H9 (cell line): ENCODE results near the gene TMCC2. TPM values are rescaled to one million over a fixed set of nuclear protein-coding genes. Genes with fewer than 3 reads are reported as not detected.

Source experiments
- DNase-seq: peaks from one replicate; pipeline ENCODE4 v3.0.0-alpha.2; 2017
- H2AFZ ChIP-seq: one replicate; pipeline ENCODE4 v1.6.1; 2013; ENCODE audit warnings: mild to moderate bottlenecking, low read length, control low read depth, moderate library complexity
- H2AK5ac ChIP-seq: 2 replicates; pipeline ENCODE4 v1.6.1; 2013; ENCODE audit warnings: low read length, control low read depth, mixed read lengths; ENCODE audit not compliant: insufficient read length
- H2BK120ac ChIP-seq: one replicate; pipeline ENCODE4 v1.6.1; 2013; ENCODE audit warnings: low read depth, mild to moderate bottlenecking, low read length, control low read depth, inconsistent platforms; ENCODE audit not compliant: poor library complexity, severe bottlenecking
- H2BK12ac ChIP-seq: 2 replicates; pipeline ENCODE4 v1.6.1; 2013; ENCODE audit warnings: low read length, control low read depth, mixed read lengths, low read depth; ENCODE audit not compliant: insufficient read length
- H2BK15ac ChIP-seq: 2 replicates; pipeline ENCODE4 v1.6.1; 2013; ENCODE audit warnings: low read depth, low read length, control low read depth
- H2BK20ac ChIP-seq: one replicate; pipeline ENCODE4 v1.6.1; 2013; ENCODE audit warnings: low read depth, mild to moderate bottlenecking, low read length, control low read depth, inconsistent platforms; ENCODE audit not compliant: poor library complexity, severe bottlenecking
- H2BK5ac ChIP-seq: 2 replicates; pipeline ENCODE4 v1.6.1; 2013; ENCODE audit warnings: low read length, control low read depth, mixed read lengths; ENCODE audit not compliant: insufficient read length
- H3K14ac ChIP-seq: 2 replicates; pipeline ENCODE4 v1.6.1; 2013; ENCODE audit warnings: low read length, control low read depth; ENCODE audit not compliant: insufficient read depth
- H3K18ac ChIP-seq: 2 replicates; pipeline ENCODE4 v1.6.1; 2013; ENCODE audit warnings: low read depth, mild to moderate bottlenecking, mixed read lengths, low read length, control low read depth; ENCODE audit not compliant: insufficient read length
- H3K23ac ChIP-seq: 2 replicates; pipeline ENCODE4 v1.6.1; 2013; ENCODE audit warnings: low read length, control low read depth, mixed read lengths, low read depth; ENCODE audit not compliant: insufficient read length
- H3K23me2 ChIP-seq: 2 replicates; pipeline ENCODE4 v1.6.1; 2013; ENCODE audit warnings: low read depth, mild to moderate bottlenecking, mixed read lengths, low read length, control low read depth; ENCODE audit not compliant: insufficient read length, poor library complexity, severe bottlenecking
- H3K27ac ChIP-seq: 2 replicates; pipeline ENCODE4 v1.5.1; 2013; ENCODE audit warnings: low read length, control low read depth, mixed read lengths, low read depth; ENCODE audit not compliant: insufficient read length
- H3K27me3 ChIP-seq: 2 replicates; pipeline ENCODE4 v1.6.1; 2013; ENCODE audit warnings: low read length, control low read depth, inconsistent platforms; ENCODE audit not compliant: insufficient read depth
- H3K4ac ChIP-seq: 2 replicates; pipeline ENCODE4 v1.6.1; 2013; ENCODE audit warnings: low read depth, mild to moderate bottlenecking, control low read depth, inconsistent platforms, low read length, moderate library complexity
- H3K4me1 ChIP-seq: 2 replicates; pipeline ENCODE4 v1.6.1; 2013; ENCODE audit warnings: low read length, control low read depth, inconsistent platforms; ENCODE audit not compliant: insufficient read depth
- H3K4me2 ChIP-seq: 2 replicates; pipeline ENCODE4 v1.6.1; 2013; ENCODE audit warnings: low read length, control low read depth, mixed read lengths; ENCODE audit not compliant: insufficient read length, insufficient read depth
- H3K56ac ChIP-seq: 2 replicates; pipeline ENCODE4 v1.6.1; 2013; ENCODE audit warnings: low read depth, mild to moderate bottlenecking, mixed read lengths, low read length, control low read depth; ENCODE audit not compliant: insufficient read length
- H3K79me1 ChIP-seq: 2 replicates; pipeline ENCODE4 v1.6.1; 2013; ENCODE audit warnings: low read depth, mild to moderate bottlenecking, moderate library complexity, low read length, control low read depth, inconsistent platforms; ENCODE audit not compliant: insufficient read depth, poor library complexity, severe bottlenecking
- H3K79me2 ChIP-seq: 2 replicates; pipeline ENCODE4 v1.6.1; 2013; ENCODE audit warnings: low read length, control low read depth, inconsistent platforms; ENCODE audit not compliant: insufficient read depth
- H3K9ac ChIP-seq: 2 replicates; pipeline ENCODE4 v1.6.1; 2013; ENCODE audit warnings: low read length, control low read depth, mixed read lengths; ENCODE audit not compliant: insufficient read length; ENCODE audit errors: extremely low read depth
- H3K9me3 ChIP-seq: one replicate; pipeline ENCODE4 v1.6.1; 2013; ENCODE audit warnings: low read depth, low read length, inconsistent platforms; ENCODE audit not compliant: control insufficient read depth
- H3T11ph ChIP-seq: one replicate; pipeline ENCODE4 v1.6.1; 2013; ENCODE audit warnings: mild to moderate bottlenecking, low read length, control low read depth, inconsistent platforms
- H4K20me1 ChIP-seq: one replicate; pipeline ENCODE4 v1.6.1; 2013; ENCODE audit not compliant: control insufficient read depth, insufficient read length, insufficient read depth
- H4K5ac ChIP-seq: 2 replicates; pipeline ENCODE4 v1.6.1; 2013; ENCODE audit warnings: low read depth, mild to moderate bottlenecking, mixed read lengths, low read length, control low read depth; ENCODE audit not compliant: insufficient read length
- H4K8ac ChIP-seq: replicated peaks from 2 replicates; pipeline ENCODE4 v1.6.1; 2013; ENCODE audit warnings: low read length, control low read depth, mixed read lengths, low read depth; ENCODE audit not compliant: insufficient read length
- H4K91ac ChIP-seq: 2 replicates; pipeline ENCODE4 v1.6.1; 2013; ENCODE audit warnings: low read depth, mild to moderate bottlenecking, moderate library complexity, mixed read lengths, low read length, control low read depth; ENCODE audit not compliant: insufficient read length
- H3K27ac Mint-ChIP-seq, 3 experiments: 2 replicates in 2 of 3; 3 replicates in 1 of 3; pipeline ENCODE4 v1.8.0; 2020 to 2021; ENCODE audit warnings: mixed read lengths in 3 of 3, mild to moderate bottlenecking in 1 of 3, moderate library complexity in 1 of 3
- H3K27me3 Mint-ChIP-seq: 2 replicates; pipeline ENCODE4 v1.8.0; 2021; ENCODE audit warnings: low read depth, mild to moderate bottlenecking, moderate library complexity, mixed read lengths
- H3K36me3 Mint-ChIP-seq, 3 experiments: 2 replicates in 2 of 3; 3 replicates in 1 of 3; pipeline ENCODE4 v1.8.0; 2020 to 2021; ENCODE audit warnings: low read depth in 3 of 3, mixed read lengths in 3 of 3; ENCODE audit not compliant: insufficient read depth in 1 of 3
- H3K4me1 Mint-ChIP-seq, 2 experiments: 2 replicates each; pipeline ENCODE4 v1.8.0; 2020; ENCODE audit warnings: mixed read lengths in 2 of 2
- H3K4me3 Mint-ChIP-seq, 2 experiments: 2 replicates in 1 of 2; 3 replicates in 1 of 2; pipeline ENCODE4 v1.8.0; 2020 to 2021; ENCODE audit warnings: mild to moderate bottlenecking in 2 of 2, mixed read lengths in 2 of 2, moderate library complexity in 1 of 2
- H3K9me3 Mint-ChIP-seq, 2 experiments: 2 replicates in 1 of 2; 3 replicates in 1 of 2; pipeline ENCODE4 v1.8.0; 2020; ENCODE audit warnings: mild to moderate bottlenecking in 2 of 2, mixed read lengths in 2 of 2, moderate library complexity in 1 of 2
- CTCF ChIP-seq: fragments of 200-600 bp; sonication (generic); conservative IDR thresholded peaks from 3 replicates; pipeline ENCODE4 v1.8.0; 2021; ENCODE audit warnings: antibody characterized with exemption, mild to moderate bottlenecking
- WGBS: extraction: QIAGEN DNeasy Blood & Tissue Kit; methylation state at CpG from one replicate; pipeline ENCODE4 v1.1.7; 2013; ENCODE audit warnings: missing lambda C conversion rate, low lambda C conversion rate, mixed read lengths; ENCODE audit not compliant: insufficient read length; ENCODE audit errors: extremely low coverage; 5-methylcytosine and 5-hydroxymethylcytosine counted together
- total RNA-seq: library from RNA; stranded (reverse); gene quantifications from 2 replicates; pipeline ENCODE4 v1.2.1, GENCODE V29; 2021

Gene TMCC2
- total RNA-seq, 1 experiment from 2014 or later = 11.7 TPM

GRCh38 chr1:205220421-205220820 is 7.3 kb upstream of the TMCC2 start:
- no peak overlapping the region for H3K27ac ChIP-seq
- no peak overlapping the region for H2AK5ac ChIP-seq
- no peak overlapping the region for H4K8ac ChIP-seq
- no peak overlapping the region for H2AFZ ChIP-seq
- H3K23me2 ChIP-seq = no peaks in the 10 kb centered on the region
- H3K27me3 ChIP-seq = no peaks in the 10 kb centered on the region
- H4K91ac ChIP-seq = no peak overlapping the region
- no peak overlapping the region for H3K4me2 ChIP-seq
- H3K9ac ChIP-seq = no peak overlapping the region
- H4K20me1 ChIP-seq = no peaks in the 10 kb centered on the region
- H4K5ac ChIP-seq = no peak overlapping the region
- no peak for TF ChIP-seq CTCF
- H3K23ac ChIP-seq = no peak overlapping the region
- H3K56ac ChIP-seq = no peak overlapping the region
- no peak overlapping the region for H3T11ph ChIP-seq
- H3K18ac ChIP-seq = no peak overlapping the region
- H3K79me2 ChIP-seq = no peaks in the 10 kb centered on the region
- no peaks in the 10 kb centered on the region for H3K79me1 ChIP-seq
- Mint-ChIP-seq H3K36me3 (no peaks in the 10 kb centered on the region), H3K4me3 (no peak overlapping the region), H3K4me1 (peaks cover 0 to 6% of the 10 kb centered on the region in 2 experiments; a peak in 2 of 4 replicates), H3K9me3 (no peaks in the 10 kb centered on the region), H3K27me3 (no peaks in the 10 kb centered on the region), H3K27ac (no peak overlapping the region)
- no peak overlapping the region for H2BK15ac ChIP-seq
- no peak overlapping the region for H3K14ac ChIP-seq
- no peaks in the 10 kb centered on the region for H3K4me1 ChIP-seq
- H2BK5ac ChIP-seq = no peak overlapping the region
- H2BK120ac ChIP-seq = no peak overlapping the region
- no peak overlapping the region for H2BK20ac ChIP-seq
- H2BK12ac ChIP-seq = no peak overlapping the region
- no peak overlapping the region for H3K4ac ChIP-seq
- no CpG with 5 or more reads among the region's 2 CpGs for WGBS
- DNase-seq = no peak
- no peaks in the 10 kb centered on the region for H3K9me3 ChIP-seq
